GM21390 (cell line): ENCODE results near the gene CD164.
A peak's percentile ranks its signal among the peaks of the same experiment; 100 is the strongest.
"Not testable (repeated sequence)": the region's sequence is repeated elsewhere in the genome, so short reads cannot be mapped to it uniquely, and the experiment has no call there.

Experiments
- ATAC-seq: cut with Tn5 transposase; IDR thresholded peaks from one replicate; pipeline ENCODE4 v1.9.1; 2021; ENCODE audit not compliant: unreplicated experiment

CD164 gene

DNA sequence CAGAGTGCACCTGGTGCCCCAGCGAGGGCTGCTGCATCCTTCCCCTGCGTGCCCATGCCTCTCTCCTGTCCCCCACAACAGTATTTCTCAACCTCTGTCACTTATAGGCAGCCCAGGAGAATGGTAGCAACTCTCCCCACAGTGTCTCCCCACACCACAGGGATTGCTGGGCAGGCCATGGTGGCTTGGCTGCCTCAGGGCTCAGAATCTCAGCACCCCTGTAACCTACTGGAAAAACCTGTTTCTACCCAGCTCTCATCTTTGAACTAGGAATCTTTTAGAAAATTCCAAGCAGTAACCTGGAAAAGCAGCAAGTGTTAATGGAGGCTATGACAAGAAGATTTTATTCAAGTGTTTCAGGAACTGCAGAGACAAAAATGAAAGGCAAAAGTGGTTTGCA is 38.0 kb downstream of the CD164 start:
- ATAC-seq = no peak

DNA sequence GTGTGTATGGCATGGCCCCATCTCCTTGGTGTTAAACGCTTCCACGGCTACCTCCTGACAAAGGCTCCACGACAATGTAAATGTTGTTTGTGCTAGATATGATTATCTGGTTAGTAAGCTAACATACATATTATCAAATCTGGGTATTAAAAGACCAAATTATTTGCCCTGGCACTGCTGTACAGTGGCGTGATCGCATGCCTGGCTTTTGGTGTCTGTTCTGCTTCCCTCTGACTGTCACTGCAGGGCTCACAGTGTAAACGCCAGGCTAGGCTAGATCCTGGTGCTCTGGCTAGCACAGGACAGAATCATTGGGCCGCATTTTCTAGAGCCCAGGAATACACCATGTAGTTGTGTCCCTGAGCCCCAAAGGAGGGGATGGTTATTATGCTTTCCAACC is 38.7 kb downstream of the CD164 start:
- ATAC-seq = no peak

DNA sequence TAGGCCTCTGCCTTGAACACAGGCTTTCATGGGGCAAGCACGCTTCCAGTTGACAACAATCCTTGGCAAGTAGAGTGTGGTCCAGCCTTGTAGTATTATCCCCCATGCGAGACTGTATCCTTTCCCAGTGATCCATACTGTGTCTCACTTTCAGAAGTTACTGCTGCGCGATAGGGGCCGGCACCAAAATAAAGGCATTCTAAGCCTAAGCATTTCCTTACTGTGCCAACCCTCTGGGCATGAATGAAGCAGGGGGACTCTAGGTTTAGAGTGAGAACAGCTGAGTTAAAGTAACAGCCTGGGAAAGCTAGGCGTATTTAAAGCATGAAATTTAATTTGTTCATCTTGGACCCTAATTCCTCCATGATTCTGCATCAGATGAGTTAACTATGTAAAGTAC is 39.4 kb downstream of the CD164 start:
- no peak for ATAC-seq

DNA sequence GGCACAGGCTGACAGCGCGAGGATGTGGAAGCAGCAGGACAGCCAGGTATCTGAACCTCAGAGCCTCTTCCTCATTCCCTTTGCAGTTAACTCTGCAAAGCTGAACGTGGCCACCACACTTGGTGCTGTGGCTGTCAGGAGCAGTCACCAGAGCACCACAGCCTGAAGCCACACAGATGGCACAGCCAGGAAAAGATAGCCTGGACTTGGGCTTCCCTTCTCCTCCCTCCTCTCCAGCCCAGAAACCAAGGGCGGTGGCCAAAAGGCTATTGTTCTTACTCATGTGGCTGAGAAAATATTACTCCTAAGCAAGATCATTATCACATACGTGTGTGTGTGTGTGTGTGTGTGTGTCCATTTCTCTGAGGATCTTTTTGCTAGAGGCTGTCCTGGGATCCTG is 39.8 kb downstream of the CD164 start:
- no peak for ATAC-seq

DNA sequence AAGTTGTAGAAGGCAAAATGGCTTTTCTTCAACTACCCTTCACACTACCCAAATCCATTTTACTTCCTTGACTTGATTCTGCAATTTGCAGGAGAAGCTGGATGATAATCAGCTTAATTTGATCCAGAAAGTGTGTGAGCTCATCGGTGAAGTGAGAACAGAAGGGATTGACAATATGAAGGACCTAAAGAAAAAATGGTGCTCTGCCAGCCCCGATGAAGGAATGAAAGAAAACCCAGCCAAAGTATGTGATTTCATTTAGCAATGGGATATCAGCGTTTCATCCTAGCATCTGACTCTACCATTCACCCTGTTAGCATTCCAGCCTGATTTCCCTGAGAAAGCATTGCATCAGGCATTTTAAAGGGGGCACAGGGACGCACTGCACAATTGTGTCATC is 41.5 kb downstream of the CD164 start:
- no peak for ATAC-seq

DNA sequence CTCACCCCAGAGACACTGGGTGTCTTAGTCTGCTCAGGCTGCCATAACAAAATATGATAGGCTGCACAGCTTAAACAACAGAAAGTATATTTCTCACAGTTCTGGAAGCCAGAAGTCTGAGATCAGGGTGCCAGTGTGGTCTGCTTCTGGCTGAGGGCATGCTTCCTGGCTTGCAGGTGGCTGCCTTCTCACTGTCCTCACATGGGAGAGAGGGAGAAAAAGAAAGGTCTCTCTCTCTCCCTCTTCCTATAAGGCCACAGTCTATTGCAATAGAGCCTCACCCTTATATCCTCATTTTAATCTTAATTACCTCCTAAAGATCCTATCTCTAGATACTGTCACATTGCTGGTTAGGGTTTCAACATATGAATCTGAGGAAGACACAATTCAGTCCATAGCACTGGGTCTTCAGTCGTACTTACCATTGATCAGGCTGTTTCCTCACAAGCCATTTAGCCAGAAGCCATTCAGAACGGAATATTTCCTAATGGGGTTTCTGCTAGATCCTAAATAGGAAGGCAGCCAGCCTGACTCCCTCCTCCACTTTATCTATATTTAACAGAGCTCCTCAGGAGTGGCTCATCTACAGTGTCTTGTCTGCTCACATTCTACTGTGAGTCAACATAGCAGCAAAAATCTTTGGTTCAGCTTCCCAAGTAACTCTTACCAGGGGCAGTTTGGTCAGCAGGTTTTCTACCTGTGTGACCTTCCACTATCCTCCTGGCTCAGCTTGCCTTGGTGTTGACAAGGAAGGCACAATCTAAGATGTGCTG is 42.2 kb downstream of the CD164 start:
- no peak for ATAC-seq

DNA sequence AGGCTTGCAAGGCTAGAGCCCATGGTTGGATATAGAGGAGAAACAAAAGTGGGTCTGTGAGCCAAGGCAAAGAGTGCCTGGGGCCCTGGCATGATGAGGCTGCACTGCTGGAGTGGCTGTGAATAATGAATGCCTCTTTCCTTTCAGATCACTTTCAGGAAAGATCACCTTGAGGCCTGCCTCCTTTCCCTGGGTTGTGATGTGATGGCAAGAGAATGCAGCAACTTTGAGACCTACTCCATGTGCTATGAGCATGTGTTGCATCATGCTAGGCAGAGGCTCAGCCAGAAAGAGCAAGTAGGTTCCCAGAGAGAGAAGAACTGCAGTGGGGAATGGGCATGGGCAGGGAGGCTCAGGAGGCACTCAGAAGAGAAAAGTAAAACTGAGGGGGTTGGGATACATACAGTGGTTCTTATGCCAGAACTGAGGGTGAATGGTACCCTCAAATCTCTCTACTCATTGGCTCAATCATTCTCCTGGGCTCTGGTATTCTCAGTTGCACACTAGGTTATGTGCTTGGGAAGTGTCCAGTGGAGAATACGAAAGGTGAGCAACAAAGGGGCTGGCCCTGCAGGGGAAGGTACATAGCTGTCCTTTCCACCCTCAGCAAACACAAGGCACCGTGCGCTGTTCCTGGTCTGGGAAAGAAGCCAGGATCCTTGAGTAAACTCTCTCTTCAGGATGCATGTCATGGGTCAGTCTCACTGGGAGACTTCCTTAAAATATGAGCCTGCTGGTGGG is 45.9 kb downstream of the CD164 start:
- ATAC-seq = no peak

DNA sequence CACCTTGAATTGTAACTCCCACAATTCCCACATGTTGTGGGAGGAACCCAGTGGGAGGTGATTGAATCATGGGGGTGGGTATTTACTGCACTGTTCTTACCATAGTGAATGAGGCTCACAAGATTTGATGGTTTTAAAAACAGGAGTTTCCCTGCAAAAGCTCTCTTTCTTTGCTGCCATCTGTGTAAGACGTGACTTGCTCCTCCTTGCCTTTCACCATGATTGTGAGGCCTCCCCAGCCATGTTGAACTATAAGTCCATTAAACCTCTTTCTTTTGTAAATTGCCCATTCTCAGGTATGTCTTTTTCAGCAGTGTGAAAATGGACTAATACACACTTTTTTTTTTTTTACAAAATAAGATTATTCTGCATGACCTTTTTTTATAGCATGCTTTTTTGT is 48.4 kb downstream of the CD164 start:
- ATAC-seq = not testable (repeated sequence)

DNA sequence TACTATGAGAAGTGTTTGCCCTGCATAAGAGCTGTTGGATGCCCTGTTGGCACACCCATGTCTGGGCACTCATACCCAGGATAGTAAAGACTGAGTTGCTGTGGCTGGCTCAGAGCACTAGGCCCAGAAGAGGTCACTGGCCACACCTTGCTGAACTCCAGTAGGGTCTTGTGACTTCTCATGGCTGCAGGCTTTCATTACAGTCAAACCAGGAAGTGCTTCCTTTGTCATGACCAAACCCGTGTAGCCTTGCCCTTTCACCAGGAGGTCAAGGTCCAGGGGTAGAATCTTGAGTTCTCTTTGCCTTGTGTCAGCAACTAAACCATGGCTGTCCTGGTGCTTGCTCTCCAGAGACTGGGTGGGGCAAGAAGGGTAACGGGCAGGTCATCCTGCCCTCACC is 49.5 kb downstream of the CD164 start:
- ATAC-seq = no peak

DNA sequence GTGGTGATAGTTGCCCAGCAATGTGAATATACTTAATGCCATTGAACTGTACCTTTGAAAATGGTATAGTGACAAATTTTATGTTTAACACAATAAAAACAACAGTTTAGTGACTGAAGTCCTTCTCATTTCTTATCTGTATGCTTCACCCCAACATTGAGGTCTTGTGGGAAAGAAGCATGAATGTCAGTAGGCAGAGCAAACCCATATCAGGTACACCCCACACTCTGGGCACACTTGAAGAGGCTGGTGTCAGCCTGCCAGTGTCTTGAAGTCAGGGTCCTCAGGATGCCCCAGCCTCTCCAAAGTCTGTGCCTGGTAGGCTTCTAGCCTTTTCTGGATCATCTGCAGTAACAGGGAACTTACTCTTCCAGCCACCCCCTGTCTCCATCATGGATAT is 51.2 kb downstream of the CD164 start:
- no peak for ATAC-seq

DNA sequence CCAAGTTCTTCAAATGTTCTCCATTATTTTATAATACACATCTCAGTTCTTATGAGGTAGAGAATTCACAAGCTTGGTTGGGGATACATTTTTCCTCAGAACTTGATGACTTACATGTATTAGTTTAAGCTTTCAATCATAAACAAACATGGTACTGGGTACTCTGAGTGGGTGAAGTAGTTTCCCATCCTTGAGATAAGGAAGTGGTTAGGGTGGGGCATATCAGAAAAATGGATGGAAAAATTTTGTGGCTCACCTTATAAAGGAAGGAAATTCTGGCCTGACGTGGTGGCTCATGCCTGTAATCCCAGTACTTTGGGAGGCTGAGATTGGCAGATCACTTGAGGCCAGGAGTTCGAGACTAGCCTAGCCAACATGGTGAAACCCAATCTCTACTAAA is 52.0 kb downstream of the CD164 start:
- no peak for ATAC-seq

DNA sequence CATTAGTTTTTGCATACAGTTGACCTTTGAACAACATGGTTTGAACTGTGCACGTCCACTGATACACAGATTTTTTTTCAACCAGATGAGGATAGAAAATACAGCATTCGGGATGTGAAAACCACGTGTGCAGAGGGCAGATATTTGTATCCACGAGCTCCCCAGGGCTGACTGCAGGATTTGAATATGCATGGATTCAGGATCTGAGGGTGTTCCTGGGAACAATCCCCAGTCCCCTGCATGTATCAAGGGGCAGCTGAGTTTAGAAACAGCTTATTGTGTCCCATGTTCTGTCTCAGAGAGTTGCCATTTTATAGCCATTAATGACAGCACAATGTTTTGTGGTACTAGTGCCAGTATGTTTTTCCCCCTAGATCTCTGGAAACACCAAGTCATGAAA is 53.6 kb downstream of the CD164 start:
- ATAC-seq = no peak

DNA sequence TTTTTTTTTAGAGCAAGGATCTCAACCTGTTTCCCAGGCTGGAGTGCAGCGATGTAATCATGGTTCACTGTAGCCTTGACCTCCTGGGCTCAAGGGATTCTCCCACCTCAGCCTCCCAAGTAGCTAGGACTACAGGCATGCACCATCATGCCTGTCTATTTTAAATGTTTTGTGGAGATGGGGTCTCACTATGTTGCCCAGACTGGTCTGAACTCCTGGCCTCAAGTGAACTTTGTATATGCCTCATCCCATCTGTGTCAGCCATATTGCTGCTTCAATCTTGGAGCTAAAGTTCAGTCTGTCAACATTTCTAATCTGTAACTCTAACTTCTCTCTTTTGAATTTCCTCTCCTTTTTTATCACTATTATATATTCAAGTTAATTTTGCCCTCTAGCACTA is 54.3 kb downstream of the CD164 start:
- ATAC-seq = no peak

DNA sequence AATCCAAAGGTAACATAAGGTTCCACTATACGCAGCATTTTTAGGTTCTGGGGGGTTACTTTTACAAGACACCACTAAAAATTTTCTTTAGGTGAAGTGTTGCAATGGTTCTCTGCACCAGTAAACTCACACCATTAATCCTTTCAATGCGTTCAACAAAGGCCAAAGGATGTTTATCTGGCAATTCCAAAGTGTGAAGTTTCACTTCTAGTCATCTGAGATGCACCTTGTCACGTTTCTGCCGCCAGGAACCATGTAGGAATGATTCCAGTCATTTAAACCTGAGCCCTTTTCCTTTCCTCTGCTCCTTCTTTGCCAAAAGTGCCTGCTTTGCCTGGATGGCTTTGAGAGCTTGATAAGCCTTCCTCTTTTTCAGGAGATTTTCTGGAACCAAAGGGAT is 54.8 kb downstream of the CD164 start:
- no peak for ATAC-seq

DNA sequence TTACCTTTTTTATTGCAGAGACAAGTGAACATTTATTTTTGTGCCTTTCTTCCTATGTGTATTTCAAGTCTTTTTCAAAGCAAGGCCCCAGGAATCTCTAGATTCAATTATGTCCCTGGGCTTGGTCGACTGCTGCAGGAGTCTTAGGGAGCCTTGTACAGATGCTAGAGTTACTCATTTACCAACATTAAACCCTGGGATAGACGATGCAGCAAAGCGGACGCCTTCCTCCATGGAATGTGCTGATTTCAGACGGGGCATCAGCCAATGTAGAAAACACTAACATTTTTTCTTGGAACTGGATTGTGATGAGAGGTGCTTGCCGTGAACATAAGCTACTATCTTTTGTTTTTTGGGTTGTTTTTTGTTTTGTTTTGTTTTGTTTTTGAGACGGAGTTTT is 55.9 kb downstream of the CD164 start:
- ATAC-seq = no peak

DNA sequence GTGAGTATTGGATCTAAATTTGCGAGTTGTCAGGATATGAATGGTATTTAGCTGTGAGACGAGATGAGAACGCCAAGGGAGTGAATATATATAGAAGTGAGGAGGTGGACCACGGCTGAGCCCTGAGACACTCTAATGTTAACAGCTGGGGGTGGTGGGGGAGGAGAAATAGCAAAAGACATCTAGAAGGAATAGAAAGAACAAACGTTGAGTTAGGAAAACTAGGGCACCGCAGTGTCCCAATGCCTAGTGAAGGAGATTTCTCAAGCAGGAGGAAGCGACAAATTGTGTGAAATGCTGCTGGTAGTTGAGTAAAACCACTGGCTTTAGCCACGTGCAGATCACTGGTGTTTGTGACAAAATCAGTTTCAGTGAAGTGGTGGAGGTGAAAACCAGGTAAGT is 56.9 kb downstream of the CD164 start:
- no peak for ATAC-seq

DNA sequence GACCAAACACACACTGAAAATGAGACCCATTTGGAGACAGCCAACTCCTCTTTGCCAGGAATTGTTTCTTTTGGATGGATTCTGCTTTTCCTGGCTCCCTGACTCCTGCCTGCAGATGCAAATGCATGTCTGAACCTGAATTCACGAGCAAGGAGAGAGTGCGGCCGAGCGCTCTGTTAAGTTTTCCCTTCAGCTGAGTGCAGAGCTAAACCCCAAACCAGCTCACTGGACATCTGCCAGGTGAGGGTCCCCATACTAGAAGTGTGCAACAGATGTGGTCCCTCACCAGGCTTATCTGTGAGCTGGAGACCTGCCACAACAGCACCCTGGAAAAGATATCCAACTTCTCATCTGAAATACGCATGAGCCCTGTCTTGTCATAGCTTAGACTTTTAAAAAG is 59.0 kb downstream of the CD164 start:
- ATAC-seq = no peak

DNA sequence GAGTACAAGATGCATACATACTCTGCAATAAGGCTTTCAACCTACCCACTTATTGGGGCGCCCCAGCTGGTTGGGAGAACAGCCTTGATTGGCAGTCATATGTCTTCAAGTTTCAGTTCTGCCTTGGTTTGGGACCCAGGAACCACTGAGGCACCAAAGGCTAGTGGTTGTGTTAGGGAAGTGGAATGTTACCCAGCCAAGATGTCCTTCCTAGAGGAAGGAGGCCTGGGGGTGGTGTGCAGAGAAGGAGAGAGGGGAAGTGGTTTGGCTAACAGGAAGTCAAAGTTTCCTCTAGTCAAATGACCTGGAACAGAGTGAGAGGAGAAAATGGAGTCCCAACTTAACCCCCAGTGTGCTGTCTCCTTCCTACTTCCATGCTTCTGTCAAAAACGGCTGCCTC is 59.4 kb downstream of the CD164 start:
- ATAC-seq = peak; percentile 49

DNA sequence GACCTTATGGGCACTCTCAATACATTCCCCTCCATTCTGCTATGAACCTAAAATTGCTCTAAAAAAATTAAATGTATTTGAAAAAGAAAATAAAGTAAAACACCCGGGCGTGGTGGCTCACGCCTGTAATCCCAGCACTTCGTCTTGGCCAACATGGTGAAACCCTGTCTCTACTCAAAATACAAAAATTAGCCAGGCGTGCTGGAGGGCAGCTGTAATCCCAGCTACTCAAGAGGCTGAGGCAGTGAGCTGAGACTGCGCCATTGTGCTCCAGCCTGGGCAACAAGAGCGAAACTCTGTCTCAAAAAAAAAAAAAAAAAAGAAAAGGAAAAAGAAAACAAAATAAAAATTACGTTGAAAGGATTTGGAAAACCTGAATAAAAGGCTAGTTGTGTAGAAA is 60.5 kb downstream of the CD164 start:
- ATAC-seq = no peak

DNA sequence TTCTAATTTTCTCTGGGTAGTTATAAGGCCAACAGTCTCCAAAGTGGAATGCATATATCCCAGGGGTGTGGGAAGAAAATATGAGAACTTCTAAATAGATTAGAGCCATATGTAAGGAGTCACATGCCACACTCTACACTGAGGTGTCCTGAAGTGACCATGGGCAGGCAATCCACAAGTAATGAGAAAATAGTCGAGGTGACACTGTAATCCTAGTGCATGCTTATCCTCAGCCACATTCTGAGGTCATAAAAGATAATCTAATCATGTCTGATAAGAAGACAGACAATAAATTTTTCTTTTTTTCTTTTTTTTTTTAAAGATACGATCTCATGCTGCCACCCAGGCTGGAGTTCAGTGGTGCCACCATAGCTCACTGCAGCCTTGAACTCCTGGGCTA is 62.2 kb downstream of the CD164 start:
- ATAC-seq = no peak

DNA sequence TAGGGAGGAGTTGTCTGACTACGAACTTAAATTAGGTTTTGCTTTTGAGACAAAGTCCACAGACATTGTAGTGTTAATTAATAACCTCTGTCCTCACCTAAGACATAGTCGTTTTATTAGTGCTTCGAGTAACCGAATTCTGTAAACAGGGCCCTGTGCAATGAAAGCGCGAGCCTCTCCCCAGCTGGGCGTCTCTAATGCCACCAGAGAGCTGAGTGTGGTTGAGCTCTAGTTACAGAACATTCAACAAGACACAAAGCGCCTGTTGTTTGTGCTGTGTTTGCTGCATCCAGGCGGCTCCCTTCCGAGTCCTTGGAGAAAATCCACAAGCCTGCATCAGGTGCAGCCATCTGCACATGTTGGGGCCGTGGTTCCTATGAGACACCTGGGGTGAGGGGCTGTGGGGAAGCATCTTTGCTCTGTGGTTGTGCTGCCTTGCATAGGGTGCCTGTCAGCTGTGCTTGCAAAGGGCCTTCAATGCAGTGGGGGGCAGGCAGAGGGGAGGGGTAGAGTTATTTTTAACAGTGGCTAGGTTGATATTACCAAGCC is 63.9 kb downstream of the CD164 start:
- ATAC-seq = no peak

DNA sequence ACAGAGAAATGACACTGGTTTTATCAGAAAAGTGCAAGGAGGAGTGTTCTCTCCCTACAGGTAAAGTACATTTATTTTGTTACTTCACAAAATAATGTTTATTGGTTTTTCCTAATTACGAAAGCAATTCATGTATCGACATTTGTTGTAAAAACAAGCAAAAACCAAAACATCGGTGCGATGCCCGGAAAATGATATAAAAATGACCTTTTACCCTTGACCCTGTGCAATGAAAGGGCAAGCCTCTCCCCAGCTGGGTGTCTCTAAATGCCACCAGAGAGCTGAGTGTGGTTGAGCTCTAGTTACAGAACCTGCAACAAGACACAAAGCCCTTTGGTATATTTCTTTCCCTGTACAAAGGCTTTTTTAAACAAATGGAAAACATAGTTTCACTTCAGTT is 65.4 kb downstream of the CD164 start:
- ATAC-seq = no peak
